SU-DHL-6 (cell line): ENCODE data around the gene MKKS.
"Not testable (repeated sequence)": the region's sequence is repeated elsewhere in the genome, so short reads cannot be mapped to it uniquely, and the experiment has no call there.

Experiments
- H2AFZ ChIP-seq: fragments of 200-600 bp; sonication (generic); 2 replicates; pipeline ENCODE4 v1.6.1; 2014; ENCODE audit warnings: low read depth, mild to moderate bottlenecking, moderate library complexity, mixed read lengths, antibody characterized with exemption, low read length; ENCODE audit not compliant: severe bottlenecking
- H3F3A ChIP-seq: fragments of 200-600 bp; shearing (Covaris generic); 2 replicates; pipeline ENCODE4 v1.6.0; 2016; ENCODE audit warnings: antibody characterized with exemption, mild to moderate bottlenecking; ENCODE audit not compliant: insufficient read depth
- H3K27ac ChIP-seq: fragments of 200-600 bp; sonication (generic); 2 replicates; pipeline ENCODE4 v1.5.1; 2016; ENCODE audit warnings: low read depth, mild to moderate bottlenecking, low read length, moderate library complexity, mixed read lengths
- H3K27me3 ChIP-seq: fragments of 200-600 bp; sonication (generic), shearing (Covaris generic); 2 replicates; pipeline ENCODE4 v1.6.0; 2014; ENCODE audit warnings: mild to moderate bottlenecking, low read length
- H3K36me3 ChIP-seq: fragments of 200-600 bp; sonication (generic); 2 replicates; pipeline ENCODE4 v1.6.1; 2014; ENCODE audit warnings: mild to moderate bottlenecking, low read length, mixed read lengths
- H3K4me2 ChIP-seq: fragments of 300-600, 200-600 bp; shearing (Covaris generic), sonication (generic); 2 replicates; pipeline ENCODE4 v1.6.0; 2014; ENCODE audit warnings: low read length, low read depth, mild to moderate bottlenecking; ENCODE audit not compliant: poor library complexity, severe bottlenecking
- H3K4me3 ChIP-seq: fragments of 200-600 bp; sonication (generic); 2 replicates; pipeline ENCODE4 v1.5.1; 2014; ENCODE audit warnings: antibody characterized with exemption, low read length, mild to moderate bottlenecking, mixed read lengths; ENCODE audit not compliant: insufficient read depth, poor library complexity, severe bottlenecking
- H3K79me2 ChIP-seq: fragments of 200-600 bp; sonication (generic); 2 replicates; pipeline ENCODE4 v1.6.1; 2014; ENCODE audit warnings: mild to moderate bottlenecking, low read length, moderate library complexity; ENCODE audit not compliant: insufficient read depth
- H3K9ac ChIP-seq: fragments of 200-600 bp; sonication (generic); 2 replicates; pipeline ENCODE4 v1.7.0; 2014; ENCODE audit warnings: mild to moderate bottlenecking, low read length
- H3K9me2 ChIP-seq: fragments of 200-600 bp; sonication (generic); replicated peaks from 2 replicates; pipeline ENCODE4 v1.6.1; 2014; ENCODE audit warnings: low read length; ENCODE audit not compliant: insufficient read depth
- H3K9me3 ChIP-seq: fragments of 200-600 bp; sonication (generic); 2 replicates; pipeline ENCODE4 v1.6.1; 2014; ENCODE audit warnings: low read length, mixed read lengths; ENCODE audit not compliant: insufficient read depth
- H4K20me1 ChIP-seq: fragments of 200-600 bp; sonication (generic); 2 replicates; pipeline ENCODE4 v1.6.1; 2014; ENCODE audit warnings: low read depth, mild to moderate bottlenecking, antibody characterized with exemption, low read length, moderate library complexity, mixed read lengths
- EZH2phosphoT487 ChIP-seq: fragments of 200-600 bp; sonication (generic), shearing (Covaris generic); conservative IDR thresholded peaks from 2 replicates; pipeline ENCODE4 v1.6.1; 2018; ENCODE audit warnings: mild to moderate bottlenecking, antibody characterized with exemption, low read length, moderate library complexity, mixed read lengths
- TF ChIP-seq, protein P1 (sequence below): fragments of 200-600 bp; sonication (generic); IDR thresholded peaks from one replicate; pipeline ENCODE4 v1.5.1; 2017; ENCODE audit warnings: antibody characterized with exemption, mild to moderate bottlenecking, low read length, moderate library complexity; ENCODE audit not compliant: insufficient read depth, poor library complexity, severe bottlenecking

The MKKS gene

DNA sequence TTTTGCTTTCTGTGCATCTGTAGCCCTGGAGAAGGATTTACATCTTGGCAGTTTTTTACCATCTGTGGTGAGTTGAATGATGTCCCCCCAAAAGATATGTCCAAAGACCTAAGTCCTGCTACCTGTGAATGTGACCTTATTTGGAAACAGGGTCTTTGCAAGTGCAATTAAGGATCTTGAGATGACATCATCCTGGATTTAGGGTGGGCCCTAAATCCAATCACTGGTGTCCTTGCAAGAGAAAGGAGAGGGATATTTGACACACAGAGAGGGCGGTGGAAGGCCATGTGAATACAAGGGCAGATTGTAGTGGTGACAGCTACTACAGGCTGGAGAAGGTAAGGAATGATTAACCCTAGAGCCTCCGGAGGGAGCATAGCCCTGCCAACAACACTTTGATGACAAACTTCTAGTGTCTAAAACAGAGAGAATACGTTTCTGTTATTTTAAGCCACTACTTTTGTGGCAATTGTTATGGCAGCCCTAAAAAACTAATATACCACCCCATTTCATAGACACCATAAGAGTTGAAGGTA lies 35.1 kb downstream of the MKKS start:
- Histone ChIP-seq H3K27ac (no peak overlapping the region), H4K20me1 (no peaks in the 10 kb centered on the region), H3K4me3 (no peak overlapping the region), H3K27me3 (no peaks in the 10 kb centered on the region), H3K79me2 (no peaks in the 10 kb centered on the region), H3K36me3 (no peaks in the 10 kb centered on the region), H3K9ac (no peak overlapping the region), H2AFZ (no peak overlapping the region), H3K4me2 (no peak overlapping the region), H3F3A (no peaks in the 10 kb centered on the region), H3K9me2 (no peaks in the 10 kb centered on the region), H3K9me3 (no peaks in the 10 kb centered on the region)
- TF ChIP-seq, protein P1, sequence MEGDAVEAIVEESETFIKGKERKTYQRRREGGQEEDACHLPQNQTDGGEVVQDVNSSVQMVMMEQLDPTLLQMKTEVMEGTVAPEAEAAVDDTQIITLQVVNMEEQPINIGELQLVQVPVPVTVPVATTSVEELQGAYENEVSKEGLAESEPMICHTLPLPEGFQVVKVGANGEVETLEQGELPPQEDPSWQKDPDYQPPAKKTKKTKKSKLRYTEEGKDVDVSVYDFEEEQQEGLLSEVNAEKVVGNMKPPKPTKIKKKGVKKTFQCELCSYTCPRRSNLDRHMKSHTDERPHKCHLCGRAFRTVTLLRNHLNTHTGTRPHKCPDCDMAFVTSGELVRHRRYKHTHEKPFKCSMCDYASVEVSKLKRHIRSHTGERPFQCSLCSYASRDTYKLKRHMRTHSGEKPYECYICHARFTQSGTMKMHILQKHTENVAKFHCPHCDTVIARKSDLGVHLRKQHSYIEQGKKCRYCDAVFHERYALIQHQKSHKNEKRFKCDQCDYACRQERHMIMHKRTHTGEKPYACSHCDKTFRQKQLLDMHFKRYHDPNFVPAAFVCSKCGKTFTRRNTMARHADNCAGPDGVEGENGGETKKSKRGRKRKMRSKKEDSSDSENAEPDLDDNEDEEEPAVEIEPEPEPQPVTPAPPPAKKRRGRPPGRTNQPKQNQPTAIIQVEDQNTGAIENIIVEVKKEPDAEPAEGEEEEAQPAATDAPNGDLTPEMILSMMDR: no peak
- TF ChIP-seq EZH2phosphoT487: no peak

DNA sequence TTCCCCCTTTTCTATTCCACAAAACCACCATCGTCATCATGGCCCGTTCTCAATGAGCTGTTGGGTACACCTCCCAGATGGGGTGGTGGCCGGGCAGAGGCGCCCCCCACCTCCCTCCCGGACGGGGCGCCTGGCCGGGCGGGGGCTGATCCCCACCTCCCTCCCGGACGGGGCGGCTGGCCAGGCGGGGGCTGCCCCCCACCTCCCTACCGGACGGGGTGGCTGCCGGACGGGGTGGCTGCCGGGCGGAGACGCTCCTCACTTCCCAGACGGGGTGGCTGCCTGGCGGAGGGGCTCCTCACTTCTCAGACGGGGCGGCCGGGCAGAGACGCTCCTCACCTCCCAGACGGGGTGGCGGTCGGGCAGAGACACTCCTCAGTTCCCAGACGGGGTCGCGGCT lies 39.3 kb downstream of the MKKS start:
- H3K36me3 ChIP-seq, H3K9ac ChIP-seq, H3K27me3 ChIP-seq, H3K9me2 ChIP-seq, H3K79me2 ChIP-seq, H4K20me1 ChIP-seq, H2AFZ ChIP-seq, H3K4me2 ChIP-seq, H3K27ac ChIP-seq, H3K9me3 ChIP-seq, H3K4me3 ChIP-seq, H3F3A ChIP-seq: not testable (repeated sequence)

DNA sequence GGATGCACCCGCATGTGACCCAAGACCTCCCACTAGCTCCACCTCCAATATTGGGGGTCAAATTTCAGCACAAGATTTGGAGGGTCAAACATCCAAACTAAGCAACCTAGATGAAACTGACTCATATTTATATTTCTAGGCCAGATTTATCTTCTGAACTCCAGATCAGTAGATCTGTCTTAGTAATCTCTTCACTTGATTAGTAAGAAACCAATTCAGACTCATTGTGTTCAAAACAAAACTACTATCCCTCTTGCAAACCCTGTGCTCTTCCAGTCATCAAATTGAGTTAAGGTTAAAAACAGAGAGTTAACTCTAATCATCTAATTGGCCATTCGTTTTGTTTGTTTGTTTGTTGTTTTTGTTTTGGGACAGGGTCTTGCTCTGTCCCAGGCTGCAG lies 43.3 kb downstream of the MKKS start:
- no peak for TF ChIP-seq EZH2phosphoT487
- TF ChIP-seq, protein P1: no peak
- no peaks in the 10 kb centered on the region for H3K9me3 ChIP-seq
- H3K27ac ChIP-seq: no peak overlapping the region
- H4K20me1 ChIP-seq: no peaks in the 10 kb centered on the region
- no peak overlapping the region for H3K9ac ChIP-seq
- H3K4me2 ChIP-seq: no peak overlapping the region
- no peaks in the 10 kb centered on the region for H3K79me2 ChIP-seq
- H3K4me3 ChIP-seq: no peak overlapping the region
- no peaks in the 10 kb centered on the region for H3K27me3 ChIP-seq
- H2AFZ ChIP-seq: no peak overlapping the region
- no peaks in the 10 kb centered on the region for H3F3A ChIP-seq
- no peaks in the 10 kb centered on the region for H3K9me2 ChIP-seq
- no peaks in the 10 kb centered on the region for H3K36me3 ChIP-seq

DNA sequence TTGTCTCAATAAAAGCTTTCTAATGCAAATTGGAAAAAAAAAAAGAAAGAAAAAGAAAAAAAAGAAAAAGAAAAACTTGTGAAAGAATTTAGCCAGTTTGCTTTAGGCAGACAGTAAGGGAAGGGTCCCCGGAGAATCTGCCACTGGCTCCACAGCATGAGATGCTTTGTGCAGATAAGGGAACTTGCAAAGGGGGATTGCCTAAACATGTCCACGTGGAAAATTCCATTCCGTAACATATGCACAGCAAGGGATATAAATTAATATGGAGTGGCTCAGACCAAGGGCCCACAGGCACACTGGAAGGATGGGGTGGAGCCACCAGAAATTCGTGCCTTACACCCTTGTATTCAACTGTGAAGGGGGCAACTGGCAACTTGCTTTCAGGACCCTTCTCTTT lies 45.4 kb downstream of the MKKS start:
- H2AFZ ChIP-seq: no peak overlapping the region
- no peak for TF ChIP-seq EZH2phosphoT487
- no peaks in the 10 kb centered on the region for H3K9me2 ChIP-seq

More for the DNA sequence above, 45.4 kb downstream of the MKKS start:
- Histone ChIP-seq H3K27ac (no peak overlapping the region), H3K9me3 (no peaks in the 10 kb centered on the region), H3K36me3 (no peaks in the 10 kb centered on the region), H3K27me3 (no peaks in the 10 kb centered on the region), H3K9ac (no peak overlapping the region), H3F3A (no peaks in the 10 kb centered on the region), H4K20me1 (no peaks in the 10 kb centered on the region), H3K4me3 (no peak overlapping the region), H3K4me2 (no peak overlapping the region), H3K79me2 (no peaks in the 10 kb centered on the region)
